ENCODE measurements around the gene OR13H1.
"Not testable (repeated sequence)": the region's sequence is repeated elsewhere in the genome, so short reads cannot be mapped to it uniquely, and the experiment has no call there.

OR13H1 gene, protein sequence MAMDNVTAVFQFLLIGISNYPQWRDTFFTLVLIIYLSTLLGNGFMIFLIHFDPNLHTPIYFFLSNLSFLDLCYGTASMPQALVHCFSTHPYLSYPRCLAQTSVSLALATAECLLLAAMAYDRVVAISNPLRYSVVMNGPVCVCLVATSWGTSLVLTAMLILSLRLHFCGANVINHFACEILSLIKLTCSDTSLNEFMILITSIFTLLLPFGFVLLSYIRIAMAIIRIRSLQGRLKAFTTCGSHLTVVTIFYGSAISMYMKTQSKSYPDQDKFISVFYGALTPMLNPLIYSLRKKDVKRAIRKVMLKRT

DNA sequence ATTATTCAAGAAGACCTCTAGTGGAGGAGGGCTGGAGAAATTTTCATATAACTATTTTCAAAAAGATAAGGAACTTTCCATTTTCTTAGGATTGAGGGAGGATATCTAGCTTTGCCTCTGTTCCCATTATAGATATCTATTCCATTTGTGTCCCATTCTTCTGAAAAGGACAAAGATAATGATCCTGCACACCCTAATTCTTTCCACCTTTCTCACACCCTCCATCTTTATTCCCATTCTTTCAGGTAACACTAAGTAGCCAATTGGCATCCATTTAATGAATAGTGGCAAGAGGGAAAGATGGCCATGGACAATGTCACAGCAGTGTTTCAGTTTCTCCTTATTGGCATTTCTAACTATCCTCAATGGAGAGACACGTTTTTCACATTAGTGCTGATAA is at the start of gene OR13H1:
Gene OR13H1, plus strand, starts transcription at position 301 of the 400 bp plus-strand sequence. Its CDS starts 0 bp downstream, at position 301.
- H3K4me3 ChIP-seq = no peak within 1 kb of the TSS
- H3K27ac ChIP-seq = no peak within 1 kb of the TSS

DNA sequence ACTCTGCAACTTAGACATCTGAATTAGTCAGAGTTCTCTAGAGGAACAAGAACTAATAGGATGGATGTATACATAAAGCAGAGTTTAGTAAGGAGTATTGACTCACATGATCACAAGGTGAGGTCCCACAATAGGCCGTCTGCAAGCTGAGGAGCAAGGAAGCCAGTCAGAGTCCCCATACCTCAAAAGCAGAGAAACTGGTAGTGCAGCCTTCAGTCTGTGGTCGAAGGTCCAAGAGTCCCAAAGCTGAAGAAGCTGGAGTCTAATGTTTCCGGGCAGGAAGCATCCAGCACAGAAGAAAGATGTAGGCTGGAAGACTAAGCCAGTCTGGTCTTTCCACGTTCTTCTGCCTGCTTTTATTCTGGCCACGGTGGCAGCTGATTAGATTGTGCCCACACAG is 42.3 kb upstream of the OR13H1 start:
- not testable (repeated sequence) for H3K4me3 ChIP-seq, H3K27ac ChIP-seq

DNA sequence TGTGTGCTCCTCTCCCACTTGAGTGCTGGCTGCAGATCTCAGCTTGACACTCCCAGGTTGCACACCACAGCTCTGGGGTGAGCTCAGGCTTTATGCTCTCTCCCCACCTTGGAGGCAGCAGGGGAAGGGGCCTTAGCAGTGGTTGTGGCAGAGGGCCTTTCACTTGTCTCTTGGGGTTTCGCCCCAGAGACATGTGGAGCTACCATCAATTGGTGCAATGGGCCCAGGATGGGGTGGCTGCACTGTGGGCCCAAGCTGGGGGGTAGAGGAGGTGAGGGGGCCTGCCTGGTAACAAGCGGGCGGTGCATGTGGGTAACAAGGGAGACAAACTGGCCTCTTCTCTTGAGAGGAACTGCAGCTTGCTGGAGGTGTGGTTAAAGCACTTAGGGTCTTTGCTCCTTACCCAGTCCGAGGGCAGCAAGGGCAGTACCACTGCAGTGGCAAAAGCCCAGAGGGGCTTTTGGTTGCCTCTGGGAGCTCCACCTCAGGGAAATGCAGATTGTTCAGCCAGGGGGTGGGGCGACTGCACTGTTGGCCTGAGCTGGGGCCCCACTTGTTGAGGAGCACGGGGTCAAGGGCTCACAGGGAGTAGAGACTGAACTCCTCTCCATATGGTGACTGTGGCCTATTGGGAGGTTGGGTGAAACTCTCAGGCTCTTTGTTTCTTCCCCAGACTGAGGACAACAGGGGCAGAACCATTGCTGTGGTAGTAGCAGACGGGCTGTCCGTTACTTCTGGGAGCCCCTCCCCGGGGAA is 30.5 kb upstream of the OR13H1 start:
- H3K4me3 ChIP-seq = no peak overlapping the region
- no peak overlapping the region for H3K27ac ChIP-seq

DNA sequence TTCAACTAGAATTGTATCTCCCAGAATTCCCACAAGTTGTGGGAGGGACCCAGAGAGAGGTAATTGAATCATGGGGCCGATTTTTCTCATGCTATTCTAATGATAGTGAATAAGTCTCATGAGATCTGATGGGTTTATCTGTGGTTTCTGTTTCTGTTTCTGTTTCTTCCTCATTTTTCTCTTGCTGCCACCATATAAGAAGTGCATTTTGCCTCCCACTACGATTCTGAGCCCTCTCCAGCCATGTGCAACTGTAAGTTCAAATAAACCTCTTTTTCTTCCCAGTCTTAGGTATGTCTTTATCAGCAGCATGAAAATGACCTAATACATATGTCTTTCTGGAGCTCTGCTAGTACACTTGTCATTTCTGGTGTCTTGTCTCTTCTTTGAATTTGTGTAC is 22.1 kb upstream of the OR13H1 start:
- H3K27ac ChIP-seq = no peak overlapping the region
- no peak overlapping the region for H3K4me3 ChIP-seq

DNA sequence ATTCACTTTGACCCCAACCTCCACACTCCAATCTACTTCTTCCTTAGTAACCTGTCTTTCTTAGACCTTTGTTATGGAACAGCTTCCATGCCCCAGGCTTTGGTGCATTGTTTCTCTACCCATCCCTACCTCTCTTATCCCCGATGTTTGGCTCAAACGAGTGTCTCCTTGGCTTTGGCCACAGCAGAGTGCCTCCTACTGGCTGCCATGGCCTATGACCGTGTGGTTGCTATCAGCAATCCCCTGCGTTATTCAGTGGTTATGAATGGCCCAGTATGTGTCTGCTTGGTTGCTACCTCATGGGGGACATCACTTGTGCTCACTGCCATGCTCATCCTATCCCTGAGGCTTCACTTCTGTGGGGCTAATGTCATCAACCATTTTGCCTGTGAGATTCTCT is 344 bp downstream of the OR13H1 start:
- Histone ChIP-seq H3K4me3 (no peak overlapping the region), H3K27ac (no peak overlapping the region)

DNA sequence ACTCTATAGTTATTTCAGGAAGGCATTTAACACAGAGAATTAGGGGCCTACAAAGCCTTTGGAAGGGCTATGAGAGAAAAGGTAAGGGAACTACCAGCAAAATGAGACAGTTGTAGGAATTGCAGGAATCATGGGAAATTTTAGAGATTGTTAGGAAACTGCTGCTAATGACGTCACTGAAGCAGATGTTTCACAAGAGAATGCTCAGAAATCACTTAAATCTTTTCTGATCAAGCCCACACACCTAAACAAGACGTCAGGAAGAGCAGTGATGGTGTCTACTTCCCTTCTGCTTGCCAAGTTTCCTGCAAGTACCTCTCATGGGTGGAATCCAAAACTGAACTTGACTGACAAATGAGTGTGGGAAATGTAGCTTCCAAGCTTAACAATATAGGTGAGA is 5.1 kb downstream of the OR13H1 start:
- Histone ChIP-seq H3K4me3 (no peak overlapping the region), H3K27ac (no peak overlapping the region)

DNA sequence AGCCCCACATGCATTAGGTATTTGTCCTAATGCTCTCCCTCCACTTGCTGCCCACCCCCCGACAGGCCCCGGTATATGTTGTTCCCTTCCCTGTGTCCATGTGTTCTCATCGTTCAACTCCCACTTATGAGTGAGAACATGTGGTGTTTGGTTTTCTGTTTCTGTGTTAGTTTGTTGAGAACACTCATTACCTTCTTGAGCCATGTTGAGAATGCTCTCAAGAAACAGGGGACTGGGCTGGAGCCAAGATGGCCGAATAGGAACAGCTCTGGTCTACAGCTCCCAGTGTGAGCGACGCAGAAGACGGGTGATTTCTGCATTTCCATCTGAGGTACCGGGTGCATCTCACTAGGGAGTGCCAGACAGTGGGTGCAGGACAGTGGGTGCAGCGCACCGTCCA is 8.6 kb downstream of the OR13H1 start:
- not testable (repeated sequence) for H3K27ac ChIP-seq, H3K4me3 ChIP-seq

DNA sequence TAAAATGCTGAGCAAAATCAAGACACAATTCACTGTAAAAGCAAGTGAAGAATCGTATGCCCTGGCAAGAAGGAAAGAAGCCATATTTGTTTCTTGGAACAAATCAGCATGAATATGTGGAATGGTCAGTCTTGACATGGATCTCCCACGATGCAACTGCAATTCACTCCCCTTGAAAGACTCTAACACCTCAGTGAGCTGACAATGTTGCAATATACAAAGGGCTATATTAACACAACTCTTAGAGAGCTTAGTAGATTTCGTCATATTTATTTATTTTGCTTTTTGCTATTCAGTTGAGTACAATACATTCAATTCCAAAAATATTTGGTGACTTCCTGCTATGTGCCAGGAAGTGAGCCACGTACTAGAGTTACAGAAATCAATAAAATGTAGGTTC is 14.7 kb downstream of the OR13H1 start:
- H3K27ac ChIP-seq = no peak overlapping the region
- H3K4me3 ChIP-seq = no peak overlapping the region

DNA sequence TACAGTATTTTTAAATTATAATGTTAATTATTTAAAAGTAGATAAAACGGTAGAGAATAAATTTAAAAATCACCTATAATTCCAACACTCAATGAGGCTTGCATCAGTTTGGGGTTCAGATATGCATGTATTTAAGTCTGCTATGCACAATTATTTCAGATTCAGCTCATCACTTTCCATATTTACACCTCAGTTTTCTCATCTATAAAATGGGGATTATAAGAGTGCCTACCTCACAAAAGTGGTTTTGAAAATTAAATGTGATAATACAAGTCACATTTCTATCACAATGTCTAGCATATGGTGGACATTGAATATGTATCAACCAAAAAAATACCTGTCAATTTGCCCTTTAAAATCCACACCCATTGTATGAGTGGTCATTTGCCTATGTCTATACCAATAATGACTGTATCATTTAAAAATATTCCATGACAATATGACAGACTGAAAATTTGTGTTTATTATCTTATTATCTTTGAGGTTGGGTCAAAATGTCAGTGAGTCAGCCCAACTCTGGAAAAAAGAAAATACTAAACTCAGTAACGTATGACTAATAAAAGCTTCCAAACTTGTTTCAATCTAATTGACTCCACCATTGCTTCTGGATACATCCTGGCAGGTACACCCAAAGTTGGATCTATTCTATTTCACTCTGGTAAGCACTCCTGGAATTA is 20.8 kb downstream of the OR13H1 start:
- no peak overlapping the region for H3K27ac ChIP-seq
- no peak overlapping the region for H3K4me3 ChIP-seq

DNA sequence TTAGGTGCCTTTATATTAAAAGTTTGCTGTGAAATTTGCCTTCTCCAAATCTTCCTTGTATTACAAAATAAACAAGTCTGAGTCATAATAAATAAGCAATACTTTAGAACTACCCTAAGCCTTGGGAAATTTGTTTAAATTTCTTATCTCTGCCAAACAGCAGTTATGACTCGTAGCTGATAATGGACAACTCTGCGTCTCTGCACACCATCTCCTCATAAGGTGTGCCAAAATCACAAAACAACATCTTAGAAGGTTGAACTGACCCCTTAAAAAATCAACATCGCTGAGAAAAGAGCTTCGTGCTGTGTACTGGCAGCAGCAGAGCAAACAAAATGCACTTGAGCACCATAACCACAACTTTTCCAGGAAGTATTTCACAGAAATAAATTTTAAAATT is 22.0 kb downstream of the OR13H1 start:
- H3K4me3 ChIP-seq = no peak overlapping the region
- no peak overlapping the region for H3K27ac ChIP-seq

DNA sequence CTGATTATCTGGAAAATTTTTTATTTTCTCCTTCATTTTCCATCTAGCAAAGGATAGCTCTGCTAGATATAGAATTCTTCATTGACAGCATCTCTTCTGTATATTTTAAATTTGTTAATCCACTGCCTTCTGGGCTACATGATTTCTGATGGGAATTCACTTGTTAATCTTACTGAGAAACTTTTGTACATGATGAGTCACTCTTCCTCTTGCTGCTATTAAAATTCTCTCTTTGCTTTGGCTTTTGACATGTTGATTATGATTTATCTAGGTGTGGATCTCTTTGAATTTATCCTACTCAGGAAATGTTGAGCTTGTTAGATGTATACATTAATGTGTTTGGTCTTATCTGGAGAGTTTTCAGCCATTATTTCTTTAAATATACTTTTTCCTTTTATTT is 27.5 kb downstream of the OR13H1 start:
- Histone ChIP-seq H3K4me3 (no peak overlapping the region), H3K27ac (no peak overlapping the region)

DNA sequence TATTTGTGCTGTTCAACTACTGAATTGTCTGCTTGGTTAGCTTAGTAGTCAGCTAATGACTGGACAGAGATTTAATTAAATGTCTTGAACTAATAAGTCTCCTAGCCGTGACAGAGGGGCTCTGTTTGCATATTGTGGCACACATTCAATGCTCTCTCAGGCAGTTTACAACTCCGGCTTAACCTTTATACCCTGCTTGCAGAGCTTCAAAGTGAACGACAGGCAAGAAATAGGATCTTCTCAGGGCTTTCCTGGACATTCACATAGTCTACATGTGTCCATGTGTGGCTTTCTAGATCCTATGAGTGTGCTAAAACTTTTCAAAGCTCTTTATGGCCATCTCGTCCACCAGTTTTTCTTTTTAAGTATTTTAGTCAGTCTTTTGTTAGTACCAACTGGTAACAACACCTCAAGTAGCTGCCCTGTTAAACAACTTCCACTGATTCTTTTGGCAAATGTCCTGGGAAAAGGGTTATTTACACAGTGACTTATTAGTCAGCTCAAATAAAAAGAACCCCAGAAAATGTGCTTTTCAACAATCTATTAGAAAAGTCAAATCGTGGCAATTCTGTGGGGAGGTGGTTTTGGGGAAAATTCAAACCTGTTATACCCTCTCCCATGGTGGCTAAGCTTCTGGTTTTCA is 28.6 kb downstream of the OR13H1 start:
- Histone ChIP-seq H3K27ac (no peak overlapping the region), H3K4me3 (no peak overlapping the region)

DNA sequence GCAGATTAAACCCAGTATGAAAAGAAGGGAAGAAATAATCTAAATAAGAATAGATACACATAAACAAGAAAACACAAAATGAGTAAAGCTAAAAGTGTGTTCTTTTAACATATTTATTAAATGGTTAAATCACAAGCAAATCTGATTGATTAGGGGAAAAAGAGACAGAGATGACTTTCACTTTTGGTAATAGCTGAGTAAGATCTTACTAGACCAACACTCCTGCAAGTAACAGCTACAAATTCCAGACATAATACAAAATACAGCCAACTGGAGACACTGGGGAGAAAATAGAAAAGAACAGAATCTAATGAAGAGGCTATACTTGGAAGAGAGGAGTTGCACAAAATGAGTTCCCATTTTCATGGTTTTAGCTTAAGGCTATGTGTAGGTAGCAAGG is 33.5 kb downstream of the OR13H1 start:
- Histone ChIP-seq H3K27ac (no peak overlapping the region), H3K4me3 (no peak overlapping the region)

DNA sequence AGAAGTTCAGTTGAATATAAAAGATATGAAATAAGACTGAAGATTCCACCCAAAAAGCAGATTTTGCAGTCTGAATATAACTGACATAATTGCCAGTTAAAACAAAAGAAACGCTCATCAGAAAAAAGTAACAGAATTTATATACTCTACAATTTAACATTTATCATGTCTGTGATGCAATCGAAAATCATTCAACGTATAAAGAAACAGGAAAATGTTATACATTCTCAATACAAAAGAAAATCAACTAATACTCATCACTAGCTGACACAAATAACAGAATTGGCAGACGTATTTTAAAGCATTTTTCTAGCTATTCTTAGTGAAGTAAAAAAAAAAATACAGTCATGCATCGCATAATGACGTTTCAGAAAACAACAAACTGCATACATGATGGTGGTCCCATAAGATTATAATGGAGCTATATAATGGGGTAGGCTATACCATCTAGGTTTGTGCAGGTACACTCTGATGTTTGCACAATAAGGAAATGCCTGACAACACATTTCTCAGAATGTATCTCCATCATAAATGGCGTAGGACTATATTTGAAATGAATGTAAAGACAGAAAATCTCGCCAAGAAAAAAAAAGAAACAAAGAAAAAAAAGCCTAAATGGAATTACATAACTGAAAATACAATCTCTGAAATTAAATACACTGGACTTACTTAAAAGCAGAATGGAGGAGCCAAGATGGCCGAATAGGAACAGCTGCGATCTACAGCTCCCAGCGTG is 34.3 kb downstream of the OR13H1 start:
- no peak overlapping the region for H3K27ac ChIP-seq
- no peak overlapping the region for H3K4me3 ChIP-seq

DNA sequence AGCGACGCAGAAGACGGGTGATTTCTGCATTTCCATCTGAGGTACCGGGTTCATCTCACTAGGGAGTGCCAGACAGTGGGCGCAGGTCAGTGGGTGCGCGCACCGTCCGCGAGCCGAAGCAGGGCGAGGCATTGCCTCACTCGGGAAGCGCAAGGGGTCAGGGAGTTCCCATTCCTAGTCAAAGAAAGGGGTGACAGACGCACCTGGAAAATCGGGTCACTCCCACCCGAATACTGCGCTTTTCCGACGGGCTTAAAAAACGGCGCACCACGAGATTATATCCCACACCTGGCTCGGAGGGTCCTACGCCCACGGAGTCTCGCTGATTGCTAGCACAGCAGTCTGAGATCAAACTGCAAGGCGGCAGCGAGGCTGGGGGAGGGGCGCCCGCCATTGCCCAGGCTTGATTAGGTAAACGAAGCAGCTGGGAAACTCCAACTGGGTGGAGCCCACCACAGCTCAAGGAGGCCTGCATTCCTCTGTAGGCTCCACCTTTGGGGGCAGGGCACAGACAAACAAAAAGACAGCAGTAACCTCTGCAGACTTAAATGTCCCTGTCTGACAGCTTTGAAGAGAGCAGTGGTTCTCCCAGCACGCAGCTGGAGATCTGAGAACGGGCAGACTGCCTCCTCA is 35.0 kb downstream of the OR13H1 start:
- not testable (repeated sequence) for H3K4me3 ChIP-seq, H3K27ac ChIP-seq

DNA sequence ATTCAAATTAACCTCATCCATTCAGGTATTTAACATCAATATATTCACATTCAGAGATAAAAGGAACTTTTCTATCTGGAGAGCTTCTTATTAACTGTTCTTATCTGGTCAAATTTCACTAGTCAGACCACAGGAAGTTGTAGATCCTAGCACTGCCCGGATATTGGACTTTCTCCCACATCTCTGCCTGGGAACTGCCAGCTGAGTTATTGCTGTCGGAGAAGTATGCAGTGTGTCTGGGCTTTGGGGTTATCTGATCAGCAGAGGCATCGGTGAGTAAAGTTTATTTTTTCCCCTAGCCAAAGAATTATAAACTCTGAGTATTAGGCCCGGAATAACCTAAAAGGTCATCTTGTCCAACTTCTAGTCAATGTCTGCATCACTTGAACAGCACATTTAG is 45.1 kb downstream of the OR13H1 start:
- H3K27ac ChIP-seq = no peak overlapping the region
- H3K4me3 ChIP-seq = no peak overlapping the region

Data from skin epidermis (tissue), 12 donors.